Measurements from ENCODE around the gene RGS6.

RGS6 gene

DNA sequence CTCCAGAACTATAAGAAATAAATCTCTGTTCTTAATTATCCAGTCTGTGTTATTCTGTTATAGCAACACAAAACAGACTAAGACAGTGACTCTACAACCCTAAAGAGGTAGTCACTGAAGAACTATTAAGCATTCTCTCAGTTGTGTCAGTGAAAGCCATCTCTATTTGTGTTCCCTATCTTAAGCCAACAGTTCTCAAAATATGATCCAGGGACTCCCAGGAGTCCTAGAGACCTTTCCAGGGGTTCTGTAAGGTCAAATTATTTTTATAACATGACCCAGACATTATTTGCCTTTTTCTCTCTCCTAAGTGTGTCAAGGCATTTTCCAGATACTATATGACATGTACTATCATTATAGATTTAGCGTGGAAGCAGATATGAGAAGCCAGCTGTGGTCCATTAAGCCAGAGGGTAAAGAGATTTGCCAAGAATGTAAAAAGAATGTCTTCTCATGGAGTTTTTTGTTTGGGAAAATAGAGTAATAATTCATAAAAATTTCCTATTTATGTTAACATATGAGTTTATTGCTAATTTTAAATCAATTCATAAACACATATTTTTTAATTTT is 315.8 kb downstream of the RGS6 start:
- no peak for TF ChIP-seq Cebpa-rat (IDR thresholded peaks at IDR 0.05)
- H3K9ac ChIP-seq = no peak overlapping the region
- H3K4me2 ChIP-seq = no peak overlapping the region
- no peaks in the 10 kb centered on the region for H3K27me3 ChIP-seq
- no peak overlapping the region for H3K27ac ChIP-seq
- H3K36me3 ChIP-seq = no peaks in the 10 kb centered on the region
- H4K20me1 ChIP-seq = no peaks in the 10 kb centered on the region
- 0 out of 2 replicates have a peak, but pooled peaks cover 4% of the 10 kb centered on the region for H3K4me1 ChIP-seq
- peaks cover 22% of the 10 kb centered on the region for H3K9me3 ChIP-seq
- H3K4me3 ChIP-seq = no peak overlapping the region

DNA sequence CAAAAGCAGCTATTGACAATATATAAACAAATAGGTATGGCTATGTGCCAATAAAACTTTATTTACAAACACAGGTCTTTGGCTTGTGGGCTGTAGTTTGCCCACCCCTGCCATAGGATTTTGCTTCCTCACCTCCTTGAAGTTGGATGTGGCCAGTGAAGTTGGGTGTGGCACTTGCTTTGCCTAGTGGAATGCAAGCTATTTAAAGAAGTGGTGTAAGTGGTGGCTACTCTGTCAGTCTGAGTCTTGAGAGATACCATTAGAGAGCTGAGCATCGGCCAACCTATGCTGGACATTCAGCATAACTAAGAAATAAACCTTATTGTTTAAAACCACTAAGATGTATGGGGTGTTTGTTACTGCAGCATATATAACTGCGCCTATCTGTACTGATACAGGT is 321.3 kb downstream of the RGS6 start:
- Histone ChIP-seq H3K36me3 (peaks cover 5% of the 10 kb centered on the region; the same call in 1 of the 2 replicates), H3K4me1 (peaks cover 12% of the 10 kb centered on the region), H4K20me1 (no peaks in the 10 kb centered on the region), H3K27ac (no peak overlapping the region), H3K9ac (no peak overlapping the region), H3K27me3 (no peaks in the 10 kb centered on the region), H3K4me2 (no peak overlapping the region), H3K9me3 (peaks cover 22% of the 10 kb centered on the region), H3K4me3 (no peak overlapping the region)
- no peak for TF ChIP-seq Cebpa-rat (IDR thresholded peaks at IDR 0.05)

DNA sequence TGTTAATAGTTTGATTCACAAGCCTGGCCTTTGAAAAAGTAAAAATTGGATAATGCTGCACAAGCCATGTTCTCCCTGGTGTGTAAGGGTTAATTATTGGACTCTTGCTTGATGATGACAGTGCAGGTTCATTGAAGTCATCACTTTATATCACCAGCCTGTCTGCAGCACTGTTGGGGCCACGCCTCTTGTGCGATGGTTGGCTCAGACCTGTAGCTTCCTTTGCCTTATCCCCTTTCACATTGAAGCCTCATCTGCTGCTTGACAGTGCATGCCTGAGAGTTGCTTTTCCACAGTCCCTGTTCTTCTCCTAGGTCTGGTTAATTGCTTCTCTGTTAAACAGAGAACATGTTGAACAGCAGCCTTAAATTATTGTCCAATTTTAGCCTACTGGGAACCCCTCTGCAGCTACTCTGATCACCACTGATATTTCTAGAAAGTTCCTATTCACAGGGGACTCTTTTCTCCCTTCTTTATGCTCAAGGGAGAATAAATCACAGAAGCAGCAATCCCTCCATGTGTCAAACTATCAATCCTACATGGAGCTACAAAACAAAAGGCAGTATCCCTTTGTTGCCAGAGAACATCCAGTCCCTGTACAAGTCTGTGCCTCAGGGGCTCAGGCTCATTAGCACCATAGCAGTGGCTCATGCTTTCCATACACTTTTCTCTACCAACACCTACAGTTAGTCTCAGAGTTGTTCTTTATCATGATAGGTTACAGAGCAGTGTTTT is 322.1 kb downstream of the RGS6 start:
- H3K36me3 ChIP-seq = peaks cover 5% of the 10 kb centered on the region; the same call in 1 of the 2 replicates
- H3K9me3 ChIP-seq = peaks cover 22% of the 10 kb centered on the region
- no peaks in the 10 kb centered on the region for H3K27me3 ChIP-seq
- no peak for TF ChIP-seq Cebpa-rat (IDR thresholded peaks at IDR 0.05)
- no peaks in the 10 kb centered on the region for H4K20me1 ChIP-seq
- H3K4me3 ChIP-seq = no peak overlapping the region
- peaks cover 12% of the 10 kb centered on the region for H3K4me1 ChIP-seq
- H3K4me2 ChIP-seq = peak overlapping the region; percentile 40
- H3K9ac ChIP-seq = no peak overlapping the region
- H3K27ac ChIP-seq = no peak overlapping the region

DNA sequence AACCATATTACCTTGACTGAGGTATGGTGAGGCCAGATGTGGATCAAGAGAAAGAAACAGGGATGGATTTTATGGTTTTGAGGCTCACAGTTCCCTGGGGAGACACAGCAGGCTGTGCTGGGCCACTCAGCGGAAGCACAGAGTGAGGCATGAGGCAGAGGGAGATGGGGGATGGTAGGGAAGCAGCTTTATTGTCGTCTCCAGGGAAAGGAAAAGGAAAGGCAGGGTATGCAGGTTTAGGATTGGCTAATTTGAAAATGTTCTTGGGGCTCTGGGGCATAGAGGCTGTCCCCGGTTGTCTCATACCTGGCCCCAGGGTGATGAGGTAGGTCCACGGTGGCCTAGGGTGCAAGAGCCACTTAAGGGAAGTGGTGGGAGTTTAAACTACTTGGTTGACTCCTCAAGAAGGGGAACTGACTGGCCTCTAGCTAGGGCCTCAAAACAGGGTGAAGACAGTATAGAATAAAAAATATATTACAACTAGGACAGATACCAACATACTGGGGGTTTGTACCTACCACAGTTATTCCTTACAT is 322.8 kb downstream of the RGS6 start:
- Histone ChIP-seq H3K4me1 (peaks cover 12% of the 10 kb centered on the region), H3K27ac (no peak overlapping the region), H4K20me1 (no peaks in the 10 kb centered on the region), H3K27me3 (no peaks in the 10 kb centered on the region), H3K36me3 (peaks cover 5% of the 10 kb centered on the region; the same call in 1 of the 2 replicates), H3K4me2 (peak overlapping the region; percentile 40), H3K9me3 (peaks cover 22% of the 10 kb centered on the region), H3K4me3 (no peak overlapping the region), H3K9ac (no peak overlapping the region)
- TF ChIP-seq Cebpa-rat (IDR thresholded peaks at IDR 0.05) = no peak

DNA sequence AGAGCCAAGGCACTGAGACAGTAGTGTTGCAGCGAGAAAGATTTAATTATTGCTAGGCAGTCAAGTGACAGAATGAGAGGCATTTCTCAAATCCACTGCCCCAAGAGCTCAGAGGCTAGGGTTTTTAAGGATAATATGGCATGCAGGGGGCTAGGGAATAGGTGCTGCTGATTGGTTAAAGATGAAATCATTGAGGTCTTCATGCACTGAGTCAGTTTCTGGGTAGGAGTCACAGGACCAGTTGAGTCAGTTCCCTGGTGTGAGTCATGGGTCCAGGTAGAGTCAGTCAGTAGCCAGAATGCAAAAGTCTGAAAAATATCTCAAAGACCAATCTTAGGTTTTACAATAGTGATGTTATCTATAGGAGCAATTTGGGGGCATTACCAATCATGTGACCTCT is 323.8 kb downstream of the RGS6 start:
- H3K27me3 ChIP-seq = no peaks in the 10 kb centered on the region
- no peak overlapping the region for H3K9ac ChIP-seq
- TF ChIP-seq Cebpa-rat (IDR thresholded peaks at IDR 0.05) = no peak
- no peaks in the 10 kb centered on the region for H4K20me1 ChIP-seq
- H3K36me3 ChIP-seq = peaks cover 5% of the 10 kb centered on the region; the same call in 1 of the 2 replicates
- H3K4me1 ChIP-seq = peaks cover 12% of the 10 kb centered on the region
- no peak overlapping the region for H3K4me3 ChIP-seq
- no peak overlapping the region for H3K4me2 ChIP-seq
- H3K27ac ChIP-seq = no peak overlapping the region
- peaks cover 30% of the 10 kb centered on the region for H3K9me3 ChIP-seq

DNA sequence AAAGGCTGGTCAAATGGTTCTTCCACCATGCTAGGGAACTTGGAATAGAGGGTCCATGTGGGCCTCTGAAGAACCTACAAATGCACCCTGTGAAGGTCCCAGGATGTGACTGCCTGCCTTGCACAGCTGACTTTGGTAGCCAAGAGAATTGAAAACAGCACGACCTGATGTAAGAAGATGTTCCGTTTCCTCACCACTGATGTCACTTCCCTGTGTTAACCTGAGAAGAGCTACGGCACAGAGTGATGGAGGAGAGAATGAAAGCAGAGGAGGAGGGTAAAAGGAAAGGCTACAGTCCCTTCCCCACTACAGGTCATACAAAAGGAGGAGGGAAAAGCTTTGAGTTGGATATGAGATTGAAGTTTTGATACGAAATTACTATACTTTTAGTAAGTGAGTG is 328.8 kb downstream of the RGS6 start:
- TF ChIP-seq Cebpa-rat (IDR thresholded peaks at IDR 0.05) = no peak

DNA sequence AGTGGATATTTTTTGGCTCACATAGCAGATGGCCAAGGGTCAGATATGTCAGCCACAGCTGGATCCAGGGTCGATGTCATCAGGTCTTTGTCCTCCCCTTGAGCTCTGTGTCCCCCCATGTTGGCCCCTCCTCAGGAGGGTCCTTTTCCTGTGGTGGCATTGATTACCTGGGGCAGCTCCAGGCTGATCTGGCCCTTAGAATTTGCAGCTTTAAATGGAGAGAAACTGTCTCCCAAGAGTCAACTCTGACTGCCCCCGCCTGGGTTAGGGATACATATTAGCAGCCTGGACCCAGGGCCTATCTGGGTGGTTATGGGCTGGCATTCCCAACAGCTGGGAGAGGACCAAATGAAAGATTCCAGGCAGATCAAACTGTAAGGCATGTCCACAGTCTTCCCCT is 330.5 kb downstream of the RGS6 start:
- Histone ChIP-seq H4K20me1 (no peaks in the 10 kb centered on the region), H3K4me2 (peak overlapping the region; percentile 53), H3K27ac (no peak overlapping the region), H3K4me1 (peaks cover 32% of the 10 kb centered on the region), H3K27me3 (no peaks in the 10 kb centered on the region), H3K9me3 (peaks cover 29% of the 10 kb centered on the region; the same call in 1 of the 2 replicates), H3K4me3 (no peak overlapping the region), H3K36me3 (no peaks in the 10 kb centered on the region), H3K9ac (no peak overlapping the region)
- no peak for TF ChIP-seq Cebpa-rat (IDR thresholded peaks at IDR 0.05)

More for the DNA sequence above, 328.8 kb downstream of the RGS6 start:
- Histone ChIP-seq H3K27ac (no peak overlapping the region), H3K36me3 (peaks cover 2% of the 10 kb centered on the region; the same call in 1 of the 2 replicates), H3K9ac (no peak overlapping the region), H3K27me3 (no peaks in the 10 kb centered on the region), H4K20me1 (no peaks in the 10 kb centered on the region), H3K9me3 (peaks cover 39% of the 10 kb centered on the region), H3K4me2 (no peak overlapping the region), H3K4me3 (no peak overlapping the region), H3K4me1 (peaks cover 15% of the 10 kb centered on the region)

DNA sequence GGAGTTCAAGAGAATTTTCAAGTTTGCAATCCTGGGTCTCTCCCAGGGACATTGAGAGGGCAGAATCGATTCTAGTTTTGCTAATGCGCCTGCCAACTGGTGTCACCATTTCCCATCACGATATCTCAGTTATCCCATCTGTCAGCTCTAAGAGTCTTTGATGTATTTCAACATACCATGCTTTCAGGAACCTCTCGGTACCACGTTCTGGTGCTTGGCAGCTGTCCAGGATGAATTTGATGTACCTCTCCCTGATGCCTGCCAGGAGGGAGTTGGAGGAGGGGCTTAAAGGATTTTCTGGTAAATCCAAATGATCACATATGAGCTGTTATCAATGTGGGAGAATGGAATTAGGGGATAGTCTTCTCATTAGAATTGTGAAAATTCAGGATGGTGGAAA is 332.5 kb downstream of the RGS6 start:
- H3K9ac ChIP-seq = no peak overlapping the region
- no peaks in the 10 kb centered on the region for H3K36me3 ChIP-seq
- peaks cover 29% of the 10 kb centered on the region; the same call in 1 of the 2 replicates for H3K9me3 ChIP-seq
- H3K4me1 ChIP-seq = peaks cover 51% of the 10 kb centered on the region
- no peaks in the 10 kb centered on the region for H3K27me3 ChIP-seq
- no peak overlapping the region for H3K4me2 ChIP-seq
- no peak overlapping the region for H3K4me3 ChIP-seq
- H4K20me1 ChIP-seq = no peaks in the 10 kb centered on the region
- TF ChIP-seq Cebpa-rat (IDR thresholded peaks at IDR 0.05) = no peak
- no peak overlapping the region for H3K27ac ChIP-seq

DNA sequence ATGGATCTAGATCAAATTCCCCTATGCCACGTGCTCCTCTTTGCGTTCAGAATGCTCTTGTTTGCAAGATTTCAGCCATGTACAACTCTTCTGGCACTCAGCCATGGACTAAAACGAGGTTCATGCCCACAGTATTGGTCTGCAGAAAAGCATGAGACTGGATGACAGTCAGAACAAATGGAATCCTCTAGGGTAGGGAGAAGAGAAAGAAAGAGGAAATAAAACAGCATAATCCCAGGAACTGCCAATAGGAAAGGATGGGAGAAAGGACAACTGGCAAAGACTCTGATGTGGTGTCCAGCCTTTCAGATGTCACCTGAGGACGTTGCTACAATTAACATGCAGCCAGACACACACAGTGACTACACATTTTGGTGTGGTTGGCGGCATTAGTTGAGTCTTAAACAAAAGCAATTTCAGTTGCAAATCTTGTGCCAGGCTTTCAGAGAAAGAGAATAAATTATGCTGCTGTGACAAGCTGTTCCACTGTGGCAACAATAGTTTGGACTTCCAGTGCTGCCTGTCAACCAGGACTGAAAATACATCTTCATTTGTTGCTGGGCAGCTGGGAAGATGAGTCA is 338.0 kb downstream of the RGS6 start:
- no peak overlapping the region for H3K4me2 ChIP-seq
- no peaks in the 10 kb centered on the region for H3K27me3 ChIP-seq
- no peak overlapping the region for H3K27ac ChIP-seq
- no peaks in the 10 kb centered on the region for H3K36me3 ChIP-seq
- no peak overlapping the region for H3K9ac ChIP-seq
- no peaks in the 10 kb centered on the region for H4K20me1 ChIP-seq
- peaks cover 29% of the 10 kb centered on the region for H3K9me3 ChIP-seq
- no peak for TF ChIP-seq Cebpa-rat (IDR thresholded peaks at IDR 0.05)
- H3K4me1 ChIP-seq = peaks cover 52% of the 10 kb centered on the region
- no peak overlapping the region for H3K4me3 ChIP-seq

DNA sequence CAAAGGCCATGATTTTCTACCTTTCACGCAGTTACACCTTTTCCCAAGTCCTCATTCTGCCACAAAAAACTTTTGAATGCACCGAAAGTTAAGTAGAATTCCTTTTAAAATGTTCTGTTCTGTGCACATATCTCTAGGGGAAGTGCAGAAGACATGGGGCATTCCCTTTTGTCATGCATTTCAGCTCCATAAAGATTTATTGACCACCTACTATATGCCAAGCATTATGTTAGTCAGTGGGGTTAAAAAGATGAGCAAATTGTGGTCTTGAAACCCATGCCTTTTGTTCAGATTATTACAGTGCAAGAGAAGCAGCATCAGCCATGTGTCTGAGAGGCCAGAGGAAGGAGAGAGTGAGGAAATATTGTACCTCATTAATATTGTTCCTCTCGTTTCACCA is 338.5 kb downstream of the RGS6 start:
- no peak for TF ChIP-seq Cebpa-rat (IDR thresholded peaks at IDR 0.05)
- H3K36me3 ChIP-seq = no peaks in the 10 kb centered on the region
- H3K27ac ChIP-seq = no peak overlapping the region

More for the DNA sequence above, 338.5 kb downstream of the RGS6 start:
- peaks cover 28% of the 10 kb centered on the region for H3K9me3 ChIP-seq
- H3K9ac ChIP-seq = no peak overlapping the region
- H4K20me1 ChIP-seq = no peaks in the 10 kb centered on the region
- H3K4me2 ChIP-seq = no peak overlapping the region
- peaks cover 57% of the 10 kb centered on the region for H3K4me1 ChIP-seq
- no peak overlapping the region for H3K4me3 ChIP-seq
- no peaks in the 10 kb centered on the region for H3K27me3 ChIP-seq
